Left hindlimb (tissue), 1 donor: ENCODE data around the gene RASAL3.
"Not testable (repeated sequence)": the region's sequence is repeated elsewhere in the genome, so short reads cannot be mapped to it uniquely, and the experiment has no call there.

ENCODE experiments used
- DNase-seq: peaks from one replicate; pipeline ENCODE4 v3.0.0-alpha.2; 2018

Gene RASAL3

GRCh38 chr19:15418579-15419412 lies 45.5 kb downstream of the RASAL3 start, which contains the start of gene AKAP8L:
TSS of gene AKAP8L (minus strand) at chr19:15418988. CDS start at chr19:15418923, 65 bp downstream.
- DNase-seq: peak; percentile 99

DNA sequence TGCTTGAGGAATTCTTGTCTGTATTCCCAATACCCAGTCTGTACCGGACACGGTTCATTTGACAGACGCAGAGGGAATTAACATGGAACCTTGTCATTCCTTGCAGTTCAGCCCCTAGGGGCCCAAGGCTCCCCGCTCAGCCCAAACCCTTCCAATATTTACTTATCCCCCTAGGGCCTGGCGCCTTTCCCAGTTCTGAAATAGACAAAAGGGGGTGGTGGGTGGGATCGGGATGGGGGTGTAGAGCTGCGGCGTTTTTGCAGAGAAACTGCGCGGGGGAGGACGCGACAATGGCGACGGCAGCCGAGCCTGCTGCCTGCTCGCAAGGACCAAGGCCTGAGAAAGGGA lies 46.1 kb downstream of the RASAL3 start:
- no peak for DNase-seq

- DNase-seq: no peak
Measured at GRCh38 chr19:15417699-15418098, 46.6 kb downstream of the RASAL3 start.

GRCh38 chr19:15412832-15413231 lies 51.5 kb downstream of the RASAL3 start:
- DNase-seq: no peak

DNA sequence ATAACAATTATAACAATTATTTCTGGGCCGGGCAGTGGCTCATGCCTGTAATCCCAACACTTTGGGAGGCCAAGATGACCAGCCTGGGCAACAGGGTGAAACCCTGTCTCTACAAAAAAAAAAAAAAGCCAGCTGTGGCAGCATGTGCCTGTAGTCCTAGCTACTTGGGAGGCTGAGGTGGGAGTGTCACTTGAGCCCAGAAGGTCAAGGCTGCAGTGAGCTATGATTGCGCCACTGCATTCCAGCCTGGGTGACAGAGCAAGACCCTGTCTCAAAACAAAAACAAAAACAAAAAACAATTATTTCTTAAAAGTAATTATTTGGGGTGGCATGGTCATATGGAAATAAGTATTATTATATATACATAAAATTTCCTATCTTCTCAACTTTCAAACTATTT lies 53.0 kb downstream of the RASAL3 start:
- DNase-seq: not testable (repeated sequence)

DNA sequence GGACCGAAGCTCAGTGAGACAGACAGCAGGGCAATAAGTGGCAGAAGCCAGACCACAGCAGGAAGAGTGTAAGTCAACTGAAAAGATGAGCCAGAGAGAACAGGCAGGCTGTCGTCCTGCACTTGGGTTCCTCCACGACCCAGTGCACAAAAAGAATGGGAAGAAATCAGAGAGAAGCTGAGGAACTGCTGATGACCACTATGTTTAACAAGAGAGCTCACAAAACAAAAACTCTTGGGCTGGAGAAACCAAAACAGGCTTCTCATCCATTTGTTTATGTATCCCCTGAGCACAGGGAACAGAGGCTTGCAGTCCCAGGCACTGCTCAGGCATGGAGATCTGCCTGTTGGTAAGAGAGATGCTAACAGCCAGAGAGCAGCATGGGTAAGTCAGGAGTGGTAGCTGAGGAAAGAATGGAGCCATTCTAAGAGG lies 59.5 kb downstream of the RASAL3 start:
- no peak for DNase-seq

- no peak for DNase-seq
Measured at GRCh38 chr19:15404097-15404779, 60.1 kb downstream of the RASAL3 start.

DNA sequence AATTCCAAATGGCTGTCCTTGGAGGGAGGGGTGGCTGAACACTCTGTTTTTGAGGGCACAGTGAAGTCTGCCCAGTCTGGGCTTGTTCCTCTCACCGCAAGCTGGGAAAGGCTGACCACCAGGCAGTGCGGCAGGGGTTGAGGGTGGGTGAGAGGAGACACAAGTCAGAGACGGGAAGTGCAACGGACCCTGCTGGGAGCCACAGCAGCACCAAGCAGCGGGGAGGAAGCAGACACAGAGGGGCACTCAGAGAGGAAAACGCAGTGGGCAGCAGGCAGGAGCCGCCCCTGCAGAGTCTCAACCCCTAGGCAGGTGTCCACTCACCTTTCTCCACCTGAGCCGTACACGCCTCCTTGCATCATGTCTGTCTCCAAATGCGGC lies 61.2 kb downstream of the RASAL3 start:
- DNase-seq: no peak

- DNase-seq: no peak
Measured at GRCh38 chr19:15402411-15403150, 61.8 kb downstream of the RASAL3 start.
